Thyroid gland (tissue), 4 donors: ENCODE results near the gene RBP4.

Experiments used
- CTCF ChIP-seq, 6 experiments: fragments of 200-600 bp in 3 of 6; fragments of 450-650 bp in 3 of 6; sonication (generic) in 3 of 6; IDR thresholded peaks; one replicate each; pipeline ENCODE4 v1.5.1; 2016 to 2019; ENCODE audit warnings: antibody characterized with exemption in 6 of 6, mild to moderate bottlenecking in 2 of 6, inconsistent platforms in 1 of 6, moderate library complexity in 1 of 6
- POLR2A ChIP-seq, 2 donors: fragments of 450-650 bp; IDR thresholded peaks; one replicate each; pipeline ENCODE4 v1.6.1; 2017; ENCODE audit warnings: antibody characterized with exemption in 2 of 2, mild to moderate bottlenecking in 2 of 2, moderate library complexity in 1 of 2

GRCh38 chr10:93565446-93565845, 35.6 kb downstream of the RBP4 start:
- TF ChIP-seq CTCF (IDR thresholded peaks at IDR 0.05) (no peak), POLR2A (IDR thresholded peaks at IDR 0.05) (no peak)
